Brain microvascular endothelial cell (primary cell): Measurements from ENCODE around the gene HDAC7.

Experiments
- DNase-seq: peaks from one replicate; pipeline ENCODE4 v3.0.0-alpha.2; 2020
- H3K27ac ChIP-seq: fragments of 250-450 bp; sonication (Bioruptor Pico); 2 replicates; pipeline ENCODE4 v1.5.1; 2020; ENCODE audit warnings: mild to moderate bottlenecking, moderate library complexity
- H3K27me3 ChIP-seq: fragments of 250-450 bp; sonication (Bioruptor Pico); replicated peaks from 2 replicates; pipeline ENCODE4 v1.5.1; 2020; ENCODE audit warnings: mild to moderate bottlenecking
- H3K36me3 ChIP-seq: fragments of 250-450 bp; sonication (Bioruptor Pico); replicated peaks from 2 replicates; pipeline ENCODE4 v1.5.1; 2020; ENCODE audit warnings: mild to moderate bottlenecking
- H3K4me3 ChIP-seq: 2 replicates; pipeline ENCODE4 v1.5.1; 2011; ENCODE audit warnings: low read depth, mild to moderate bottlenecking, control low read depth, low read length, moderate library complexity
- CTCF ChIP-seq: IDR thresholded peaks from 2 replicates; pipeline ENCODE4 v1.5.1; 2011; ENCODE audit warnings: low read depth, mild to moderate bottlenecking, moderate library complexity, low read length, control low read depth, inconsistent platforms; ENCODE audit errors: missing control alignments
- in situ Hi-C: cut with HindIII; loops from 2 replicates; pipeline ENCODE4 v1.10.0; 2017; ENCODE audit warnings: low sequenced_read_pairs, low pct_ligation_motif_present

Gene HDAC7

GRCh38 chr12:47863467-47863866, 43.8 kb upstream of the HDAC7 start:
- peaks cover 7% of the 10 kb centered on the region for H3K36me3 ChIP-seq
- no peak overlapping the region for H3K27ac ChIP-seq
- no peak for TF ChIP-seq CTCF
- H3K4me3 ChIP-seq = no peak overlapping the region
- H3K27me3 ChIP-seq = no peaks in the 10 kb centered on the region
- DNase-seq = no peak
- in situ Hi-C loops = no loop called here

DNA sequence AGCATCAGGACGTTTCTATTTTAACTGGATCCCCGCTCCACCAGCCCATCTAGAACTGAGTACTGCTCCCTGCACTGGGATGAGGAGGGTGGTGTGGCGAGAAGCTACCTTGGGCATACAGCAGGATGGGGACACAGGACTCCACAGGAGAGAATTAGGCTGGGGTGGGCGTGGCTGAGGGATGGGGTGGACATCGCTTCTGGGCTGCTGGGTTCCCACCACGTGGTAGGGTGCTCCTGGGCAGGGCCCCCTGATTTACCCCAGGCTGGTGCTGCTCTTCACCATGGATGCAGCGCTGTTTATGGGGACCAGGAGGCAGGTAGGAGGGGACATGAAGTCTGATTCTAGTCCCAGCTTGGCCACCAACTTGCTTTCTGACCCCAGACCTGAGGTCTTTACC, 43.2 kb upstream of the HDAC7 start:
- in situ Hi-C loops = no loop called here
- no peak for TF ChIP-seq CTCF
- DNase-seq = no peak
- Histone ChIP-seq H3K36me3 (peaks cover 7% of the 10 kb centered on the region), H3K27ac (no peak overlapping the region), H3K4me3 (no peak overlapping the region), H3K27me3 (no peaks in the 10 kb centered on the region)

DNA sequence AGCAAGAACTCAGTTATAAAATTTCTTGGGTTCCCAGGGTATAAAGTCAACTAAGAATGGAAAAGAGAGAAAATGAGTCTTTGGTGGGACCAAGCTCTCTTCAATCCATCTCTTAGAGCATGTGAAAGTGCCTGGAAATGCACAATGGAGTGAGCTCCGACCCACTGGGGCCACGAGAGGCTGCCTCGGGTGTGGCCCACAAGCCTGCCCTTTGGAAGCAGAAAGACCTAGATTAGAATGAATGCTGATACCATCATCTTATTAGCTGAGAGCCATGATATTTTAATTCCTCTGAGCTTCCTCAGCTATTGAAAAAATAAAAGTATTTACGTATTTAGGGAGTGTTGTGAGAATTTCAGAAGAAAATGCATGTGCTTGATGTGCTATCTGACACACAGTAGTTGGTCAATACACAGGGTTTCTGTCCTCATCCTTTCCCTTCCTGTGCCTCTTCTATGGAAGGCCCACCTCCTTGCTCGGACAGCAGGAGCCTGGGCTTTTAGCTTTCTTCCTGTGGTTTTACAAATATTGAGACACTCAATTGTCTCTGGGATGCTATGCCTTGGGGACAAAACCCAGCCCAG, 42.6 kb upstream of the HDAC7 start:
- in situ Hi-C loops = no loop called here
- Histone ChIP-seq H3K27me3 (no peaks in the 10 kb centered on the region), H3K4me3 (no peak overlapping the region), H3K36me3 (peaks cover 7% of the 10 kb centered on the region), H3K27ac (no peak overlapping the region)
- no peak for TF ChIP-seq CTCF
- DNase-seq = no peak

DNA sequence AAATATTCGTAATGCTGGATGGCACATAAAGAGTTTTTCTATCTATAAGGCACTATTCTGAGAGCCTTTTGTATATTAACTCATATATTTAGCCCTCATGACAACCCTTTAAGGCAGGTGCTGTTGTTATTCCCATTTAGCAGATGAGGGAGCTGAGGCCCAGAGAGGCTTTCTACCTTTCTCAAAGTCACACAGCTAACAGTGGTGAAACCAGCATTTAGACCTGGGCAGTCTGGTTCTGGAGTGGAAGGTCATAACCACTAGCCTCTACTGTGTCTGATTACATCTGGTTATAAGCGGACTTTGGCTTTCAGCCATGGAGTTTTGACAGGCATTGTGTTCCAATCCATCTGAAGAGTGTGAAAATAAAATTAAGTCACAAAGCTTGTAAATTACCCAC, 41.2 kb upstream of the HDAC7 start:
- DNase-seq = no peak
- H3K27me3 ChIP-seq = no peaks in the 10 kb centered on the region
- in situ Hi-C loops = no loop called here
- peaks cover 12% of the 10 kb centered on the region for H3K36me3 ChIP-seq
- no peak overlapping the region for H3K4me3 ChIP-seq
- TF ChIP-seq CTCF = no peak
- H3K27ac ChIP-seq = no peak overlapping the region

- TF ChIP-seq CTCF = no peak
- H3K4me3 ChIP-seq = no peak overlapping the region
- H3K27ac ChIP-seq = no peak overlapping the region
- no peaks in the 10 kb centered on the region for H3K27me3 ChIP-seq
- no peak for DNase-seq
- peaks cover 12% of the 10 kb centered on the region for H3K36me3 ChIP-seq
- in situ Hi-C loops = no loop called here
These were observed 40.7 kb upstream of the HDAC7 start for GRCh38 chr12:47860279-47860841.
